HG03432 (cell line): ENCODE results near the gene GLIS1.

Experiments used
- ATAC-seq: cut with Tn5 transposase; IDR thresholded peaks from one replicate; pipeline ENCODE4 v1.9.1; 2021; ENCODE audit warnings: mild to moderate bottlenecking, moderate library complexity; ENCODE audit not compliant: unreplicated experiment

GLIS1 gene

DNA sequence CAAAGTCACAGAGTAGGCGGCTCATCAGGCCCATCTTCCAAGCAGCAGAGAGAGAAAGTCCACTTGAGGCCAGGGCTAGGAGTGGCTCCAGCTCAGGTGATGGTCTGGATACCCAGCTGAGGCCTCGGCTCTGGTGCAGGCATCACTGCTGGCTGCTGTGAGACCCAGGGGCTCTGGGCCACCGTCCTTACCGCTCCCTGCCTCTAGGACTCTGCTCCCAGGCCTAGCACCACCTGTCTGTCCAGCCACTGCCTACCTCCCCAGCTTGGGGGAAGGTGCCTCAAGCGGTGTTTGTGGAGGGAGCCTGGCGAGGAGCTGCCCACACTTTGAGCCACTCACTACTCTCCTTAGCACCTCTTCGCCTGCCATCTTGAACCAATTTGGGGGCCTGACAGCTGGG, 221.9 kb downstream of the GLIS1 start:
- ATAC-seq, result no peak

DNA sequence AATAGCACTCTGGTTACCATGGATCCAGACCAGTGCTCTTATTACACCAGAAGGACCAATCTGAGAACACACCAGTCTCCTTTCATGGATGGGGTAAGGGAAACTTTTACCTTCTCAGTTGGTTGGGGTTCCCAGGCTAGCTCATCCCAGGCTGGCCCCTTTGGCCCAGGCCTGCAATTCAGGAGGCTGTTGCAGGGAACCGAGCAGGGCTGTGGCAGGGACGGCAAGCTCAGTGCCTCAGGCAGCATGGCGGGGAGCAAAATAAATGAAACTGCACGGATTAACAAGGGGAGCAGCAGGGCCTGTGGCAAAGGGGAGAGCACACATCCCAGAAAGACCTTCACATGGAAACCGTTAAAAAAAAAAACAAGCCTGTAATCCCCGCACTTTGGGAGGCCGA, 222.8 kb downstream of the GLIS1 start:
- no peak for ATAC-seq

DNA sequence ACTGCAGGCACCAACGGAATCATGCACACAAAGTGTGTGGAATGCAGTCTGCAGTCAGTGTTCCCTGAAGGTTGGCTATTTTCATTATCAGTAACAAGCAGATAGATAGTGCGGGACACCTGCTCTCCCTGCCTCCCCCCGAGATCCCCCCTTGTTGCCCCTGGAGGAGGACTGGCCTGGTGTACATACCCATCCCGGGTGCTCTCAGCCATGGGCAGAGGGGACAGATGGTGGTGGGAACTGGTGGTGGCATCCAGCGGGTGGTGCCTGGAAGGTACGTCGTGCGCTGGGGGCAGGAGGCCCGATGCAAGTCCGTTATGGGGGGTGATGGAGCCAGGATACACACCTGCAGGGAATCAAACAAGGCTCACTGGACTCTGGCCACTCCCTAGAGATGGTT, 224.5 kb downstream of the GLIS1 start:
- ATAC-seq, result no peak

DNA sequence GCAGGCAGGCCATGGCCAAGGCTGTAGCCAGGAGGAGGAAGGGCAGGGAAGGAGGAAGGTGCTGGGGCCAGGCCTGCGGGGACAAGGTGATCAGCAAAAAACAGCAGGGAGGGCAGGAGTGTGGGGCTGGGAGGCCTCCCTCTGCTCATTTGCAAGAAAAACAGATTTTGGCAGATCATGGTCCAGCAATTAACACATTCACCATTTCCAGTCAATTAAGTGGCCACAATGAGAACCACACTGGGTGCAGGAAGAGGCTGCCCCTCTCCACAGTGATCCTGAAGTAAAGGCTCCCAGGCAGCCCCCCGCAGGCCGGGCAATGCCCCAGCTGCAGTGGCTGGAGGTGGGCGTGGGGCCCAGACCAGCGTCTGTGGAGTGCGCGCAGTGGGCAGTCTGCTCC, 225.1 kb downstream of the GLIS1 start:
- no peak for ATAC-seq

DNA sequence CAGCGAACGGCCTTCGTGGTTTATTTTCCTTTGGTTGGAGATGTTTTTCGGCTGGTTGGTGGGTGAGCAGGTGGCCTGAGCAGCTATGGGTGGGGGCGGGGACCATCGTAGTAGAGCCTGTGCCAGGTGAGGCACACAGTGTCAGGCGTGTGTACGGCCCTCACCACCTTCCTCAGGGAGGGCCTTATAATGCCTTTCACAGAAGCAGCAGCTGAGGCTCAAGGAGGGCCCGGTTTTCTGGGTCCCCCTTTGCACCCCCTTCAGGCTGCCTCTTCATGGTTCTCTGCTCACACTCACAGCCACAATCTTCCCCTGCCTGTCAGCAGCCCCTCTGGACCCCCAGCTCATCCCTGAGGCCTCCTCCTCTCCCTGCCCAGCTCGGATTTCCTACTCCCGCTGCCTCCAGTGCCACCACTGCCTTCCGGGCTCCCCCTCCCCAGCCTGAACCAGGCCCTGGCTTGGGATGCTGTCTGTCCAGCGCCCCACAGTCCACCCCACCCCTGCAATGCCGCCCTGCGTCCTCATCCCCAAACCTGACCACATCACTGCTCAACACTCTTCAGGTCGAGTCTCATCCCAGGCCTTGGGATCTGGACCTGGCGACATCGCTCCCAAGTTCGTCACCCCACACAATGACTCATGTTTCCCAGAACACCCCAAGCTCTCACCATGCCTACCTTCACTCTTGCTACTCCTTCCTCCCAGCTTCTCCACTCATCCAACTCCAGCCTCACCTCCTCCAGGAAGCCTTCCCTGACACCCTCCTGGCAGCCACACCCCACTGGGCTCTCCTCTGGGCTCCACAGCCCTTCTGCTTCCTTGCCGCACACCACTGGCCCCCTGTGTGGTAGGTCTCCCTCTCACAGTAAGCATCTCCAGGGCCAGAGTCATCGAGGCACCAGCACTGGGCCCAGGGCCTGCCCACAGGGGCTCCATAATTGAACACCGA, 225.9 kb downstream of the GLIS1 start:
- no peak for ATAC-seq

DNA sequence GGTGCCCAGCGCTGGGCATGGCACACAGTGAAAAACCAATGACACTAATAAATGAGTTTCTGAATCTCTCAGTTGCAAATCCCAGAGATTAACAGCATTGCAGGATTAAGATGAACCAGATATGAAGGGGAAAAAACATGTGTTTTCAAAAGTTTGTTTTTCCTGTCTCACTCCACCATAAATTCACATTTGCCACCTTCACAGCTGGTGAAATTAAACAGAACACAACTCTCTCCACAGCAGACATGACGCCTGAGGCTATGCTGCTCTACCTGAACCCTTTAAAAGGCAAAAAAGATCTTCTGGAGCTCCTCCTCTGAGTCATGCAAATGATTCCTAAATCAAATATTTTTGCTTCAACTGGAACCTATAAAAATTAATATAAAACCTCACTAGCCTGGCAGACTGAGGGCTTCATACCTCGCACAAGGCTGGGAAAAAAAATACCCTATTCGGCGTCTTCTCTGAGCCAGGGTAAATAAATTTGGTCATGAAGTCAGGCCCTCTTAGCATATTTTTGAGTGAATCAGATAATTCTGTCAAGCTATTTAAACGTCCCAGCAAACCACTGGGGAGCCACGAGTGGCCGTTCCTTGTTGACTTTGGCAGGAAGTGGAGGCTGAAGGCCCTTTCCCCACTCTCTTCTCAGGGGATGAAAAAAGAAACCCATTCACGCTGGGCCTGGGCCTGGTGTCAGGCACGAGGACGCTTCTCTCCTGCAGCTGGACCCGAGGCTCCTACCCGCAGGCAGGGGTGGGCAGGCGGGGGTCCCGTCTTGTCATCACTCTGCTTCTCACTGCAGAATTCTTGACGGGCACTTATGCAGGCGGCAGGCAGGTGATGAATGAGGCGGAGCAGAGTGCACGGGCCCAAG, 226.8 kb downstream of the GLIS1 start:
- ATAC-seq, result no peak

DNA sequence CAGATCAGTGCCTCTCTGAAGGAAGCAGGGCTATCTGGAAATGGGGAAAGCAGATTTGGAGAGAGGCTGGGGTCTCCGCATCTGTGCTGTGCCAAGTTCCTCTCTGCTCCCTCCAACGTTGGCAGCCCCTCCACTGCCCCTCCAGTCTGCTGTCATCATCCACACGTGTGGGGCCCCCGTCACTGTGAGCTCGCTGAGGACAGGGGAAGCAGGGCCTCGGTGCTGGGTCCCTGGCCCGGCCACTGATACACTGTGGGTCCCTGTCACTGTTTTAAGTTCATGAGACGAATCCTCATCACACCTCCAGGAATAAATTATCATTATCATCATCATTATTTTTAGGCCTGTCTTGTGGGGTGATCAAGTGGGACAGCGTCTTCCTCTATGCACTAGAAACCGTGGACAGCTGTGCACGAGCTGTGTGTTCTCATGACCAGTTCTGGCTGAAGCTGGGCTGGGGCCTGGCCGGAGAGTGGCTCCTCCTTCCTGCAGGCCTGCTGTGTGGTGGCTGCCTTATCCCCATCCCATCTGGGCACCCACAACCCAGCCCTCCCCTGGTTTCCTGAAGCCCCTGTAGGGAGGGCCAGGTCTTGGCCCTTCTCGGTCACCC, 227.5 kb downstream of the GLIS1 start:
- ATAC-seq, result no peak

DNA sequence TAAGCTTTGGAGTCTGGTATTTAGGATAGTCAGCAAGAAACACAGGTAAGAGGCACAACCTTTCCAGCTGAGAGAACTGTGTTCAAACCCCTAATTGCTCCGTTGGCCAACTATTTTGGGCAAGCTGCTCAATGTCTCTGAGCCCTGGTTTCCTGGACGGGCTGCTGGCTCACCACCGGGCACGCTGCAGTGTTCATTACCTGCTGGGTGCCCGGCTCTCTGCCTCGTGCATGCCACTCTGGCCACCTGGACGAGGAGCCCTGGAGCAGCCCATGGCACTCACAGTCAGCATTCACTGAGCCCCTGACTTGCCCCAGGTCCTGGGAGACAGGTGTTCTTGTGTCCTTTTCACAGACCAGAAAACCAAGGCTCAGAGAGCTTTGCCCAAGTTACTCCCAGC, 228.7 kb downstream of the GLIS1 start:
- ATAC-seq, result no peak

DNA sequence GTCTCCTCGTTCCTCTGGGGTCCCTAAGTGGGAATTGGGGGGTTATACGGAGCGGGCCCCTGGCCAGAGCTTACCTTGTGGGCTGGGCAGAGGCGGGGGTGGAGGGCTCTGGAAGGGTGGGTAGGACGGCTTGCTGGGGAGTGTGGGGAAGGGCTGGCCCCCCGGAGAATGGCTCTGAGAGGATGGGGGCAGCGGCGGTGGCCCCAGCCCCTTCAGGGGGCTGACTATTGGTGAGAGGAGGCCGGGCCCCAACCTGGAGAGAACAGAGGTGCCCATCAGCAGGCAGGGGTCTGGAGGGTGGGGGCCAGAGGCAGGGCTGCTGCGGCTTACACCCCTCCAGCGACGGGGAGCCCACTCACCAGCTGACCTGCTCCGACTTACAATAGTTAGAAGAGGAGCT, 229.2 kb downstream of the GLIS1 start:
- ATAC-seq, result no peak

DNA sequence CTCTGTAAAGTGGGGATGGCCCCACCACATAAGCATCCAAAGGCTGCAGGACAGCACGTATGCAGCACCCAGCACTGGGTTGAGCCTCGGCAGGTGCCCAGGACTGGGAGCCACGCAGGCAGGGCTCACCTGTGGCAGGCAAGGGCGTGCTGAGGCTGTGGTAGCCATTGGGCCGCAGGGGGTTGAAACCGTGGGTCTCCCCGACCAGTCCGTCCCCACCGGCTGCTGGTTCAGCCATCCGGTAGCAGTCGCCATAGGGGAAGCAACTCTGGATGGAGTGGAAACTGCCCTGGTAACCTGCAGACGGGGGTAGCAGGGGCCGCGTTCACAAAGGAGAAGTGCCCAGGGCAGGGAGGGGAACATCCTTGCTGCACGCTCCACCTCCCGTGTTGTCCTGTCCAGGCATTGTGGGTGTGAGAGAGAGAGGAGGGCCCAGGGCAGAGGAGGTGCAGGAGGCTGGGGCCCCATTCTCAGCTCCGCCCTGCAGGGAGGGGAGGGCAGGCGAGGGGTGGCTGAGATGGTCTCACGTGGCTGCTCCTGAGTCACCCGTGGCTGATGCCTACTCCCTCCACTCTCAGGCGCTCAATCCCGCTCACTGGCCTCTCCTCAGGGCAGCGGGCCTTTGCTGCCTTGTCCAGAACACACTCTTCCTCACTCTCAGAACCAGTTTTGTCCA, 229.8 kb downstream of the GLIS1 start:
- ATAC-seq, result no peak

DNA sequence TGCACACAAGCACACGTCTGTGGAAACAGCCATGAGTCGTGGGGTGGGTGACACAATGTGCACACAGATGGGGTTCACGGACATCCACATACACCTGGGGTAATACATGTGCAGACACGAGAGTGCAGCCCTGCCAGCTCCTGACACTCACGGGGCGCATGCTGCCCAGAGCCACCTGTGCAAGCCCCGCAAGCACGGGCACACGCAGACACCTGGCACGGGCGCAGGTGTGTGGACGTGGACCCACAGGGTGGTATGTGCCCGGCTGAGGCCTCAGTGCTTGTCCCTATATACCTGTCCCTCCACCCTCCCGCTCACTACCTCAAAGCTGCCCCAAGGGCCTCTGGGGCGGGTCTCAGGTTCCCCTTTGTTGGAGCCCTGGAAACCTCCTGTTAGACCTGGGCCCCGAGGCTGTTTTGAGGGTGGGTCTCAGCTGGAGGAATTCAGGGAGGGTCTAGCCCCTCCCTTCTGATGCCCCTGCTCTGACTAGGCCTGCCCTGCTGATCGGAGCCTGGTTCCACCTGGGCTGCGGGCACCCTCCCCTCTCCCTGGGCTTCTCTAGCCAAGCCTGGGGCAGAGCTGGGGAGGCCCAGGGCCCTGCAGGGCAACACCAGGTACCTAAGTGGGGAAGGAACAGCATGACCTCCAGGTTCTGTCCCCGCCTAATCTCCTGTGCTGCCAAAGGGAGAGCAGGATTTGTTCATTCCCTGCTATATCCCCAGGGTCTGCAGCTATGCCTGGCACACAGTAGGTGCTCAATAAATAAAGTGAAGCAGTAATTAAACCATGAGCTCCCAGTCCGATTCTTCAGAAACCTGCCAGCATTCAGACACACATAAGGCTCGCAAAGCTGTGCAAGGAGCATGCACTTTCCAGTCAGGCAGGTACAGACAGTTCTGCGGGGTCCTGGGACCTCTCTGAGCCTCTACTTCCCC, 230.6 kb downstream of the GLIS1 start:
- no peak for ATAC-seq

DNA sequence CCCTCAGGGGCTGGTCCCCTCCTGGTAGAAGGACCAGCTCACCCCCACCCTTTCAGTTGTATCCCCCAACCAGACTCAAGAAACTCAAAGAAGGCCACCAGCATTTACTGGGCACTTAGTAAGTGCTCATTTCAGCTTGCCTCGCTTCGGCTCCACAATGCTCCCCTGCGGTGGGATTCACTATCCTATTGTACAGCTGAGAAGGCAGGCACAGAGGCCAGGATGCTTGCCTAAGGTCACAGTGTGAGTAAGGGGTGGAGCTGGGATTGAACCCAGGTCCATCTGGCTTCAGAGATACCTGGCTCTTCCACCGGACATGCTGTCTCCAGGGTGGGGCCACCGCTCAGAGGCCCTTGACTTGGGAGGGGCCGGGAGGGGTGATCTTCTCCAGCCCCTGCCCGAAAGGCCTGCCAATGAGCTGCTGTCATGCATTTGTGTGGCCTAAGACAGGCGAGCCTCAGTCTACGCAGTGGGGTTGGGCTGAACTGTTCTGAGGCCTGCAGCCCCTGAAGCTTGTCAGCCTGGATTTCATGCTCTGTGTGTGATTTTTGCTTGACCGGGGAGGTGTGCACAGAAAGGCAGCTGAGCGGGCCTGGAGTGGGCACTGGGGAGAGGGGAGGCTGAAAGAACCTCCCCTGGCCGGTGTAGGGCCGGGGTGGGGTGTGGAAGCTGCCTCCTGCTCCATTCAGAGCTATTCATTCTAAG, 231.7 kb downstream of the GLIS1 start:
- no peak for ATAC-seq

DNA sequence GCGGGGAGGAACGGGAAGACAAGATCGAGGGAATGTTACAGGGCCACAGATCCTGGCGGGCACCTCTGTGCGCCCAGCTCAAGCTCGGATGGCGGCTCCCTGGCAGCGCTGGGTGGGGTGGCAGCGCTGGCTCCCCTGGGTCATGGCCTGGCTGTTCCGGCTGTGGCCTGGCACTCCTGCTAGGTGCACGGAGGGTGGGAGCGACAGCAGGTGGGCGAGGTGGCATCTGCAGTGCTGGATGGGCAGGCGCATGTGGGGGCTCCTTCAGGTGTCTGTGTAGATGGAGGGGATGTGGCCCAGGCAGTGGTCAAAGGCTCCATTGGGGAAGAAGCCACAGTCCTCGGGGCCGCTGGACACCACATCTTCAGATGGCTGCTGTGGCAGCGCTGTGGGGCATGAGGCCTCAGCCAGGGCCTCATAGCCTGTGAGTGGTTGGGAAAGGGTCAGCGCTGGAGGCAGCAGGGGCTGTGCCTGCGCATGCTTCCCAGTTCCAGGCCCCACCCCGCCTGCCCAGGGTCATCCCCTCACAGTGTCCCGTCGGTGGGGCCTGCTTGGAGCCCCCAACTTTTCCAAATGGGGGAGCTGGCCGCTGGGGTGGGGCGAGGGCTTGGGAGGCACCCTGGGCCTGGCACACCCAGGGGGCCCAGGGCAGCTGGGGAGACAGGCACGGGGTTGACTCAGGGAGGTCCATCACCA, 232.5 kb downstream of the GLIS1 start:
- ATAC-seq, result no peak

DNA sequence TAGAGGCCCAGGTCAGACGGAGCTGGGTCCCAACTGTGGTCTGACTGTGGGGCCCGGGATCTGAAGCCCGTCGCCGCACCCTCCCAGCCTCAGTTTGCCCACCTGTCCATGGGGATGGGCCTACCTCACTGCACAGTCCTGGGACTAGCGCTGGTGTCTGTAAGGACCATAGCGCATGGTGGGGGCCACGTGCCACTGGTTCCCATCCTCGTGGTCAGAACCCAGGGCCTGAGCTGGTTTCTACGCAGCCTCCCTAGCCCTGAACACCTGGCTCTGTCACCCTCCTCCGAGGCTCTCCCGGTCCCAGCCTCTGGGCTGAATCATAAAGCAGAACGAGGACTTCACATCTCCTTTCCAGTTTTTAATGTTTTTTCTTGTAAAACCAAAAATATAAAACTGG, 233.1 kb downstream of the GLIS1 start:
- no peak for ATAC-seq

DNA sequence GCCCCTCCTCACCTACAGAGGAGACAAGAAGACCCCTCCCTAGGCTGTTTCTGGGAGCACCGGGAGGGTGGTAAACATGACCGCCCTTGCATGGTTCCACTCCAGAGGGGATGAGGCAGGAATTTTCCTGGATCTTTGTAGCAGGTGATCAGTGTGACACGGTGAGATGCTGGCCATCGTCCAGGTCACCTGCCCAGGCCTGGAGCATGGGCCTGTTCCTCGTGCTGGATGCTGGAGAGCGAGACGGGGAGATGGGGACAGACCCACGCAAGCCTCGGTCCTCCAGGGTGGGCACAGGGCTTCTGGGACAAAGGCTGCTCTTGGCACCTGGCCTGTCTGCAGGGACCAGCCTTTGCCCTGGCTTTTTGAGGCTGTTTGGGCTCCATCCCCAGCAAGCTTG, 233.6 kb downstream of the GLIS1 start:
- no peak for ATAC-seq

DNA sequence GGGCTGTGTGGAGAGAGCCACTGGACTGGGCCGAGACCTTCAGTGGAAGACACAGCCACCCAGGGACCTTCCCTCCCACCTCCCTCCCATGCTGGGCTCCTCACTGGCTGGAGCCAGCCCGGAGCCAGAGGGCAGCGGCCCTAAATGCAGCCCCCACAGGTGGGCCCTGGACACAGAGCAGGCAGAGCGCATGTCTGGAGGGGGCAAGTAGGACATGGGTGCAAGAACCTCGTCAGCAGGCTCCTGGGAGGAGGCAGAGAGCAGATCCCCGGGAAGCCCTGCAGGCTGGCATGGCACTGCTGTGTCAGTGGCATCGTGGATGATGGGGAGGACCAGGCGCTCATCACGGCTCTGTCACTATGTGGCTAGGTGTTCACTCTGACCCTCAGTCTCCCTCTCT, 234.1 kb downstream of the GLIS1 start:
- no peak for ATAC-seq

DNA sequence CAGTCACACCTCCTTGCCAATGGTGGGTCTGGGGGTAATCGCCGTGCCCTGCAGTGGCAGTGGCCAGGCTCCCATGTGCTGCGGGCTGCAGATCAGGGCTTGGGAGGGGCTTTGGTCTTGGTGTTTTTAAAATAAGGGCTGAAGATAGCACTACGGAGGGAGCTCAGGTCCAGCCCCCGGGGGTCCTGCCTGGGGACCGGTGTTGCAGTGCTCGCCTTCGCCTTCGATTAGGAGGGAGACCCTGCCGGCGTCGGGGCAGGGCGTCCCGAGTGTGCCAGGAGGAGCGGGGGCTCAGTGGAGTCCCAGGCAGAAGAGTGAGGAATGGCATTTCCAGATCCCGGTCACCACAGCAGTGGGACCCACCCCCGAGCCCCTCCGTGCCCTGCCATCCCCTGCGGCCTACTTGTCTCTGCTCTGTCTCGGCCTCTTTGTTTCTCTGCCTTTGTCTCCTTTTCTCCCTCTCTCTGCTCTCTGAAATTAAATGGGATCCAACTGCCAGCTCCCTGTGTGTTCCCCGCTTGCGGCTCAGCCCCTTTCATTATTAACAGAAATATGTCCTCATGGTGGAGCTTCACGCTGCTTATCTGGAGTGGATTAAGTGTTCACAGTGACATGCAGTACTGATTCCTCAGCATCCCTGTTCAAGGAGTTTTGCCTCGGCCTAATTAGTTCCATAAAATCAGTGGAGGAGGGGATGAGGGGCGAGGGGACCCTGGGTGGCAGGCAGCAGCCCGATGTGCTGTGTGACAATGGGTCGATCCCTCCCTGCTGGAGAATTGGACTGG, 235.3 kb downstream of the GLIS1 start:
- no peak for ATAC-seq
